Activated naive CD8-positive, alpha-beta T cell treated with anti-CD3 and anti-CD28 coated beads for 36 hours (primary cell): ENCODE data around the gene TSGA10. TPM values are rescaled to one million over a fixed set of nuclear protein-coding genes. Genes with fewer than 3 reads are reported as not detected.

Experiments
- DNase-seq: peaks from one replicate; pipeline ENCODE4 v3.0.0; 2021
- H3K27ac Mint-ChIP-seq: one replicate; pipeline ENCODE4 v1.8.0; 2022; ENCODE audit warnings: mild to moderate bottlenecking, moderate library complexity, mixed read lengths
- H3K27me3 Mint-ChIP-seq: one replicate; pipeline ENCODE4 v1.8.0; 2022; ENCODE audit warnings: mild to moderate bottlenecking, mixed read lengths
- H3K36me3 Mint-ChIP-seq: one replicate; pipeline ENCODE4 v1.8.0; 2021; ENCODE audit warnings: mild to moderate bottlenecking, mixed read lengths
- H3K4me1 Mint-ChIP-seq: one replicate; pipeline ENCODE4 v1.8.0; 2021; ENCODE audit warnings: mixed read lengths
- H3K4me3 Mint-ChIP-seq: one replicate; pipeline ENCODE4 v1.8.0; 2022; ENCODE audit warnings: mild to moderate bottlenecking, moderate library complexity, mixed read lengths
- H3K9me3 Mint-ChIP-seq: one replicate; pipeline ENCODE4 v1.8.0; 2022; ENCODE audit warnings: mixed read lengths
- total RNA-seq, 2 experiments: library from RNA; stranded (reverse); gene quantifications; one replicate each; pipeline ENCODE4 v1.2.3, GENCODE V29; 2021

TSGA10 gene
- total RNA-seq, 2 experiments from 2014 or later, result 5.6 to 7.5 TPM

- Mint-ChIP-seq H3K9me3 (no peaks in the 10 kb centered on the region), H3K36me3 (peaks cover 24% of the 10 kb centered on the region), H3K4me3 (peak overlapping the region; percentile 29), H3K4me1 (peaks cover 45% of the 10 kb centered on the region), H3K27ac (peak overlapping the region; percentile 84), H3K27me3 (no peaks in the 10 kb centered on the region)
- no peak for DNase-seq
Measured at GRCh38 chr2:99171377-99172140, 16.8 kb upstream of the TSGA10 start.

GRCh38 chr2:99169534-99169933 lies 14.8 kb upstream of the TSGA10 start:
- Mint-ChIP-seq H3K4me3 (no peak overlapping the region), H3K4me1 (peaks cover 31% of the 10 kb centered on the region), H3K36me3 (peaks cover 32% of the 10 kb centered on the region), H3K27me3 (no peaks in the 10 kb centered on the region), H3K9me3 (no peaks in the 10 kb centered on the region), H3K27ac (peak overlapping the region; percentile 48)
- DNase-seq, result no peak

- no peaks in the 10 kb centered on the region for H3K27me3 Mint-ChIP-seq
- no peaks in the 10 kb centered on the region for H3K9me3 Mint-ChIP-seq
- H3K4me3 Mint-ChIP-seq, result no peak overlapping the region
- H3K4me1 Mint-ChIP-seq, result peaks cover 17% of the 10 kb centered on the region
- no peak for DNase-seq
- H3K27ac Mint-ChIP-seq, result no peak overlapping the region
- H3K36me3 Mint-ChIP-seq, result peaks cover 20% of the 10 kb centered on the region
Measured at GRCh38 chr2:99166218-99166617, 11.5 kb upstream of the TSGA10 start.

- H3K9me3 Mint-ChIP-seq, result no peaks in the 10 kb centered on the region
- no peak overlapping the region for H3K4me3 Mint-ChIP-seq
- no peak for DNase-seq
- H3K4me1 Mint-ChIP-seq, result peaks cover 13% of the 10 kb centered on the region
- H3K36me3 Mint-ChIP-seq, result peaks cover 9% of the 10 kb centered on the region
- H3K27ac Mint-ChIP-seq, result no peak overlapping the region
- no peaks in the 10 kb centered on the region for H3K27me3 Mint-ChIP-seq
Measured at GRCh38 chr2:99159594-99159993, 4.9 kb upstream of the TSGA10 start.

GRCh38 chr2:99158599-99158998 lies 3.9 kb upstream of the TSGA10 start:
- no peaks in the 10 kb centered on the region for H3K27me3 Mint-ChIP-seq
- H3K9me3 Mint-ChIP-seq, result no peaks in the 10 kb centered on the region
- DNase-seq, result no peak
- H3K36me3 Mint-ChIP-seq, result peaks cover 9% of the 10 kb centered on the region
- no peak overlapping the region for H3K27ac Mint-ChIP-seq
- H3K4me1 Mint-ChIP-seq, result peaks cover 13% of the 10 kb centered on the region
- H3K4me3 Mint-ChIP-seq, result no peak overlapping the region

- Mint-ChIP-seq H3K4me1 (peaks cover 13% of the 10 kb centered on the region), H3K36me3 (peaks cover 9% of the 10 kb centered on the region), H3K9me3 (no peaks in the 10 kb centered on the region), H3K4me3 (no peak overlapping the region), H3K27ac (peak overlapping the region; percentile 8), H3K27me3 (no peaks in the 10 kb centered on the region)
- no peak for DNase-seq
Measured at GRCh38 chr2:99156891-99157290, 2.1 kb upstream of the TSGA10 start.

- peaks cover 5% of the 10 kb centered on the region for H3K36me3 Mint-ChIP-seq
- H3K4me3 Mint-ChIP-seq, result no peak overlapping the region
- DNase-seq, result no peak
- H3K9me3 Mint-ChIP-seq, result no peaks in the 10 kb centered on the region
- no peaks in the 10 kb centered on the region for H3K27me3 Mint-ChIP-seq
- peaks cover 17% of the 10 kb centered on the region for H3K4me1 Mint-ChIP-seq
- peak overlapping the region; percentile 92 for H3K27ac Mint-ChIP-seq
Measured at GRCh38 chr2:99153921-99154604, 679 bp downstream of the TSGA10 start.

GRCh38 chr2:99152199-99152895 lies 2.4 kb downstream of the TSGA10 start:
- H3K4me3 Mint-ChIP-seq, result no peak overlapping the region

GRCh38 chr2:99150706-99151105 lies 4.0 kb downstream of the TSGA10 start:
- no peaks in the 10 kb centered on the region for H3K9me3 Mint-ChIP-seq

More at GRCh38 chr2:99152199-99152895, 2.4 kb downstream of the TSGA10 start:
- H3K27me3 Mint-ChIP-seq, result no peaks in the 10 kb centered on the region
- DNase-seq, result no peak
- H3K9me3 Mint-ChIP-seq, result no peaks in the 10 kb centered on the region
- no peak overlapping the region for H3K27ac Mint-ChIP-seq
- H3K4me1 Mint-ChIP-seq, result peaks cover 17% of the 10 kb centered on the region
- peaks cover 3% of the 10 kb centered on the region for H3K36me3 Mint-ChIP-seq

GRCh38 chr2:99141110-99142108 lies 13.3 kb downstream of the TSGA10 start, which contains the start of gene C2orf15:
TSS of gene C2orf15 (plus strand) at chr2:99141707. CDS start at chr2:99150559, 8,852 bp downstream.
- Mint-ChIP-seq H3K4me1 (peaks cover 14% of the 10 kb centered on the region), H3K9me3 (peaks cover 16% of the 10 kb centered on the region), H3K36me3 (peaks cover 17% of the 10 kb centered on the region), H3K27me3 (no peaks in the 10 kb centered on the region), H3K4me3 (peak within 1 kb of the TSS; percentile 93), H3K27ac (peak within 1 kb of the TSS; percentile 88)
- peak; percentile 99 for DNase-seq

More at GRCh38 chr2:99150706-99151105, 4.0 kb downstream of the TSGA10 start:
- no peaks in the 10 kb centered on the region for H3K27me3 Mint-ChIP-seq
- H3K36me3 Mint-ChIP-seq, result peaks cover 3% of the 10 kb centered on the region
- H3K4me3 Mint-ChIP-seq, result no peak overlapping the region
- no peak overlapping the region for H3K27ac Mint-ChIP-seq
- no peak for DNase-seq
- peaks cover 6% of the 10 kb centered on the region for H3K4me1 Mint-ChIP-seq

GRCh38 chr2:99140860-99141109 lies 14.0 kb downstream of the TSGA10 start:
- H3K4me1 Mint-ChIP-seq, result peaks cover 14% of the 10 kb centered on the region
- no peaks in the 10 kb centered on the region for H3K27me3 Mint-ChIP-seq
- DNase-seq, result no peak
- peak overlapping the region; percentile 93 for H3K4me3 Mint-ChIP-seq
- H3K36me3 Mint-ChIP-seq, result peaks cover 22% of the 10 kb centered on the region
- H3K27ac Mint-ChIP-seq, result peak overlapping the region; percentile 88
- H3K9me3 Mint-ChIP-seq, result peaks cover 16% of the 10 kb centered on the region

- Mint-ChIP-seq H3K4me3 (peak overlapping the region; percentile 93), H3K36me3 (peaks cover 26% of the 10 kb centered on the region), H3K9me3 (peaks cover 16% of the 10 kb centered on the region), H3K4me1 (peaks cover 14% of the 10 kb centered on the region), H3K27me3 (no peaks in the 10 kb centered on the region), H3K27ac (peak overlapping the region; percentile 88)
- no peak for DNase-seq
Measured at GRCh38 chr2:99140056-99140859, 14.5 kb downstream of the TSGA10 start.

- no peak overlapping the region for H3K27ac Mint-ChIP-seq
- H3K4me3 Mint-ChIP-seq, result no peak overlapping the region
- DNase-seq, result no peak
- peaks cover 20% of the 10 kb centered on the region for H3K9me3 Mint-ChIP-seq
- peaks cover 14% of the 10 kb centered on the region for H3K4me1 Mint-ChIP-seq
- H3K36me3 Mint-ChIP-seq, result peaks cover 36% of the 10 kb centered on the region
- H3K27me3 Mint-ChIP-seq, result no peaks in the 10 kb centered on the region
Measured at GRCh38 chr2:99139003-99139402, 15.7 kb downstream of the TSGA10 start.
